ENCODE measurements around the gene ASIC4.

Gene ASIC4

GRCh38 chr2:219491278-219491963, 22.9 kb upstream of the ASIC4 start:
- H3K27me3 ChIP-seq (ENCODE audit: insufficient read depth, poor library complexity, severe bottlenecking): peaks cover 42% of the 10 kb centered on the region
- no peak overlapping the region for H3K4me3 ChIP-seq (replicated peaks; ENCODE audit: insufficient read depth, low read length)
- no peak for DNase-seq (ENCODE audit: low read depth in 1 of 2, low spot score in 1 of 2)
- no peak overlapping the region for H3K27ac ChIP-seq (replicated peaks)
- TF ChIP-seq REST (IDR thresholded peaks at IDR 0.05; ENCODE audit: insufficient replicate concordance, low read depth): no peak
- TF ChIP-seq GABPA (IDR thresholded peaks at IDR 0.05; ENCODE audit: low read depth): no peak
- TF ChIP-seq, protein P1, sequence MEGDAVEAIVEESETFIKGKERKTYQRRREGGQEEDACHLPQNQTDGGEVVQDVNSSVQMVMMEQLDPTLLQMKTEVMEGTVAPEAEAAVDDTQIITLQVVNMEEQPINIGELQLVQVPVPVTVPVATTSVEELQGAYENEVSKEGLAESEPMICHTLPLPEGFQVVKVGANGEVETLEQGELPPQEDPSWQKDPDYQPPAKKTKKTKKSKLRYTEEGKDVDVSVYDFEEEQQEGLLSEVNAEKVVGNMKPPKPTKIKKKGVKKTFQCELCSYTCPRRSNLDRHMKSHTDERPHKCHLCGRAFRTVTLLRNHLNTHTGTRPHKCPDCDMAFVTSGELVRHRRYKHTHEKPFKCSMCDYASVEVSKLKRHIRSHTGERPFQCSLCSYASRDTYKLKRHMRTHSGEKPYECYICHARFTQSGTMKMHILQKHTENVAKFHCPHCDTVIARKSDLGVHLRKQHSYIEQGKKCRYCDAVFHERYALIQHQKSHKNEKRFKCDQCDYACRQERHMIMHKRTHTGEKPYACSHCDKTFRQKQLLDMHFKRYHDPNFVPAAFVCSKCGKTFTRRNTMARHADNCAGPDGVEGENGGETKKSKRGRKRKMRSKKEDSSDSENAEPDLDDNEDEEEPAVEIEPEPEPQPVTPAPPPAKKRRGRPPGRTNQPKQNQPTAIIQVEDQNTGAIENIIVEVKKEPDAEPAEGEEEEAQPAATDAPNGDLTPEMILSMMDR (IDR thresholded peaks at IDR 0.05; ENCODE audit: insufficient read depth, low read length): no peak
- no peak for TF ChIP-seq SPI1 (IDR thresholded peaks at IDR 0.05; ENCODE audit: borderline replicate concordance, low read depth)
- no peak for TF ChIP-seq POLR2AphosphoS5 (IDR thresholded peaks at IDR 0.05; ENCODE audit: low read depth)

GRCh38 chr2:219492575-219492974, 21.7 kb upstream of the ASIC4 start:
- no peak for DNase-seq (ENCODE audit: low read depth in 1 of 2, low spot score in 1 of 2)
- TF ChIP-seq REST (IDR thresholded peaks at IDR 0.05; ENCODE audit: insufficient replicate concordance, low read depth) (no peak), SPI1 (IDR thresholded peaks at IDR 0.05; ENCODE audit: borderline replicate concordance, low read depth) (no peak), POLR2AphosphoS5 (IDR thresholded peaks at IDR 0.05; ENCODE audit: low read depth) (no peak), GABPA (IDR thresholded peaks at IDR 0.05; ENCODE audit: low read depth) (no peak)
- TF ChIP-seq, protein P1 (IDR thresholded peaks at IDR 0.05; ENCODE audit: insufficient read depth, low read length): no peak
- no peak overlapping the region for H3K27ac ChIP-seq (replicated peaks)
- H3K4me3 ChIP-seq (replicated peaks; ENCODE audit: insufficient read depth, low read length): no peak overlapping the region
- peaks cover 44% of the 10 kb centered on the region for H3K27me3 ChIP-seq (ENCODE audit: insufficient read depth, poor library complexity, severe bottlenecking)

GRCh38 chr2:219493086-219493485, 21.2 kb upstream of the ASIC4 start:
- TF ChIP-seq POLR2AphosphoS5 (IDR thresholded peaks at IDR 0.05; ENCODE audit: low read depth): no peak
- TF ChIP-seq, protein P1 (IDR thresholded peaks at IDR 0.05; ENCODE audit: insufficient read depth, low read length): no peak
- TF ChIP-seq REST (IDR thresholded peaks at IDR 0.05; ENCODE audit: insufficient replicate concordance, low read depth): no peak
- no peak for TF ChIP-seq SPI1 (IDR thresholded peaks at IDR 0.05; ENCODE audit: borderline replicate concordance, low read depth)
- no peak for TF ChIP-seq GABPA (IDR thresholded peaks at IDR 0.05; ENCODE audit: low read depth)
- no peak for DNase-seq (ENCODE audit: low read depth in 1 of 2, low spot score in 1 of 2)
- Histone ChIP-seq H3K27ac (replicated peaks) (no peak overlapping the region), H3K4me3 (replicated peaks; ENCODE audit: insufficient read depth, low read length) (no peak overlapping the region), H3K27me3 (ENCODE audit: insufficient read depth, poor library complexity, severe bottlenecking) (peaks cover 48% of the 10 kb centered on the region)

Measured in HL-60 (cell line).